ENCODE data around the gene CHSY1. TPM values are rescaled to one million over a fixed set of nuclear protein-coding genes. Genes with fewer than 3 reads are reported as not detected.

Gene CHSY1
- total RNA-seq, 6 experiments from 2014 or later = 29.2 to 44.2 (median 40.0) TPM

- TF ChIP-seq, protein P1, sequence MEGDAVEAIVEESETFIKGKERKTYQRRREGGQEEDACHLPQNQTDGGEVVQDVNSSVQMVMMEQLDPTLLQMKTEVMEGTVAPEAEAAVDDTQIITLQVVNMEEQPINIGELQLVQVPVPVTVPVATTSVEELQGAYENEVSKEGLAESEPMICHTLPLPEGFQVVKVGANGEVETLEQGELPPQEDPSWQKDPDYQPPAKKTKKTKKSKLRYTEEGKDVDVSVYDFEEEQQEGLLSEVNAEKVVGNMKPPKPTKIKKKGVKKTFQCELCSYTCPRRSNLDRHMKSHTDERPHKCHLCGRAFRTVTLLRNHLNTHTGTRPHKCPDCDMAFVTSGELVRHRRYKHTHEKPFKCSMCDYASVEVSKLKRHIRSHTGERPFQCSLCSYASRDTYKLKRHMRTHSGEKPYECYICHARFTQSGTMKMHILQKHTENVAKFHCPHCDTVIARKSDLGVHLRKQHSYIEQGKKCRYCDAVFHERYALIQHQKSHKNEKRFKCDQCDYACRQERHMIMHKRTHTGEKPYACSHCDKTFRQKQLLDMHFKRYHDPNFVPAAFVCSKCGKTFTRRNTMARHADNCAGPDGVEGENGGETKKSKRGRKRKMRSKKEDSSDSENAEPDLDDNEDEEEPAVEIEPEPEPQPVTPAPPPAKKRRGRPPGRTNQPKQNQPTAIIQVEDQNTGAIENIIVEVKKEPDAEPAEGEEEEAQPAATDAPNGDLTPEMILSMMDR (IDR thresholded peaks at IDR 0.05) = no peak
- no peaks in the 10 kb centered on the region for H3K9me3 Mint-ChIP-seq
- H3K36me3 Mint-ChIP-seq (ENCODE audit: low read depth) = peaks cover 13% of the 10 kb centered on the region
- DNase-seq = no peak
- H3K27me3 Mint-ChIP-seq (ENCODE audit: insufficient read depth) = peaks cover 5% of the 10 kb centered on the region
- peaks cover 47% of the 10 kb centered on the region for H3K4me1 Mint-ChIP-seq (ENCODE audit: low read depth)
- H3K4me3 Mint-ChIP-seq = no peak overlapping the region
- H3K27ac Mint-ChIP-seq = no peak overlapping the region
Measured at GRCh38 chr15:101264911-101265641, 13.2 kb upstream of the CHSY1 start.

GRCh38 chr15:101264011-101264410, 12.2 kb upstream of the CHSY1 start:
- DNase-seq = no peak
- peaks cover 41% of the 10 kb centered on the region for H3K4me1 Mint-ChIP-seq (ENCODE audit: low read depth)
- peaks cover 5% of the 10 kb centered on the region for H3K27me3 Mint-ChIP-seq (ENCODE audit: insufficient read depth)
- H3K4me3 Mint-ChIP-seq = no peak overlapping the region
- H3K36me3 Mint-ChIP-seq (ENCODE audit: low read depth) = peaks cover 3% of the 10 kb centered on the region
- no peak overlapping the region for H3K27ac Mint-ChIP-seq
- TF ChIP-seq, protein P1 (IDR thresholded peaks at IDR 0.05) = no peak
- no peaks in the 10 kb centered on the region for H3K9me3 Mint-ChIP-seq

DNA sequence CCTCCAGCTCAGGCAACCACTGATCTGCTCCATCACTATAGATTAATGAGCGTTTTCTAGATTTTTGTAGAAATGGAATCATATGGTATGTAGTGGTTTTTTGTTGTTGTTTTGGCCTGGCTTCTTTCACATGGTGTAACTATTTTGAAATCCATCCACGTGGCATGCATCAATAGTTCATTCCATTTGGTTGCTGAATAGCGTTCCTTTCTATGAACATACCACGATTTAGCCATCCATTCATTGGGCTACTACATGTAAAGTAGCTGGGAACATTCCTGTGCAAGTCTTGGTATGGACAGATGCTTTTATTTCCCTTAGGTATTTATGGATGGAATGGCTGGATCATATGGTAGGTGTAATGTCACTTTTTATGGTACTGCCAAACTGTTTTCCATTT, 10.7 kb upstream of the CHSY1 start:
- H3K36me3 Mint-ChIP-seq (ENCODE audit: low read depth) = no peaks in the 10 kb centered on the region
- TF ChIP-seq, protein P1 (IDR thresholded peaks at IDR 0.05) = no peak
- H3K27ac Mint-ChIP-seq = no peak overlapping the region
- H3K9me3 Mint-ChIP-seq = no peaks in the 10 kb centered on the region
- H3K27me3 Mint-ChIP-seq (ENCODE audit: insufficient read depth) = peaks cover 5% of the 10 kb centered on the region; the same call in 1 of the 2 replicates
- H3K4me3 Mint-ChIP-seq = no peak overlapping the region
- H3K4me1 Mint-ChIP-seq (ENCODE audit: low read depth) = peaks cover 36% of the 10 kb centered on the region
- no peak for DNase-seq

GRCh38 chr15:101258238-101259144, 6.6 kb upstream of the CHSY1 start:
- TF ChIP-seq, protein P1 (IDR thresholded peaks at IDR 0.05) = peak; percentile 92
- peak; percentile 63 for DNase-seq
- peaks cover 23% of the 10 kb centered on the region for H3K4me1 Mint-ChIP-seq (ENCODE audit: low read depth)
- no peaks in the 10 kb centered on the region for H3K36me3 Mint-ChIP-seq (ENCODE audit: low read depth)
- H3K27ac Mint-ChIP-seq = no peak overlapping the region
- H3K9me3 Mint-ChIP-seq = no peaks in the 10 kb centered on the region
- peaks cover 1% of the 10 kb centered on the region; the same call in 1 of the 2 replicates for H3K27me3 Mint-ChIP-seq (ENCODE audit: insufficient read depth)
- H3K4me3 Mint-ChIP-seq = no peak overlapping the region

GRCh38 chr15:101256757-101257156, 4.9 kb upstream of the CHSY1 start:
- Mint-ChIP-seq H3K36me3 (ENCODE audit: low read depth) (no peaks in the 10 kb centered on the region), H3K27me3 (ENCODE audit: insufficient read depth) (peaks cover 5% of the 10 kb centered on the region; the same call in 1 of the 2 replicates), H3K9me3 (no peaks in the 10 kb centered on the region), H3K4me3 (no peak overlapping the region), H3K4me1 (ENCODE audit: low read depth) (peaks cover 26% of the 10 kb centered on the region), H3K27ac (no peak overlapping the region)
- TF ChIP-seq, protein P1 (IDR thresholded peaks at IDR 0.05) = peak; percentile 71
- no peak for DNase-seq

Data from HFFc6 (cell line).